HUDEP-2 (cell line): ENCODE data around the gene KCNQ1.
A peak's percentile ranks its signal among the peaks of the same experiment; 100 is the strongest.

Experiments used
- DNase-seq, 76 experiments: peaks; one replicate each; lab custom pipeline; 2025; ENCODE audit not compliant: unreplicated experiment in 76 of 76; lab: John Stamatoyannopoulos, UW

KCNQ1 gene

DNA sequence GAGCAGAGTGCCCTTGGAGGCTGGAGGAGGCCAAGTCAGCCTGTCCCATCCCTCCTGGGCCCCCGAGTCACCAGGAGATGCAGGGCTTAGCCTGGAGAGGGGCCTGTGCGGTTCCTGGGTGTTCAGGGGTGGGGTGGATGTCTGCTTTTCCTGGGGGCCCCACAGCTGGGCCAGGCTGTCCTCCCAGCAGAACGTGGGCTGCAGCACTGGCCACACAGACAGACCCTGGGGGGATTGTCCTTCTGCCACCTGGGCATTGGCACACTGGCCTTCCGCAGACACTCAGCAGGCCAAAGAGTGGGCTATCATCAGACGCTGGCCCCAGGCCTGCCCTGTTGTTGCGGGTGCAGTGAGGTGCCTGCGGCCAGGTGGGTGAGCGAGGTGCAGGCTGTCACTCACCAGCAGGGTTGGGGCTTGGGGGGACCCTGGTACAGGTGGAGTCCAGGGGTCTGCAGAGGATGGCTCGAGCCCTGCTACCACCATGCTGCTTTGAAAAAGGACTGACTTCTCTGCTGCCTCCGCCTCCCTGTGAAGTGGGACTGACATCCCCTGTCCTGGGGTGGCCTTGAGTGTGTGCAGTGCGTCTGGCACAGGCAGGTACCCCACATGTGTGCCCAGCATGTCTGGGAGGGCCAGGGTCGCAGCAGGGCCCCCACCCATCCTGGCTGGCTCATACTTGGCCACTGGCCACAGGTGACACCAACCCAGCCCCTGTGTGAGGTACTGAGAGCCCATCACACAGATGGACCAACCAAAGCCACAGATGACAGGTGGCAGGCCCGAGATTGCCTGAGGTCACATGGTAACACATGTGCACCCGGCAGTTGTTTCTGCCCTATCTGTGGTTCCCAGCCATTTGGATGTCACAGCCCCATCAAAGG lies 294.0 kb downstream of the KCNQ1 start:
- DNase-seq = peak in 7 of 76 experiments; percentile 2 to 20 (median 10)

DNA sequence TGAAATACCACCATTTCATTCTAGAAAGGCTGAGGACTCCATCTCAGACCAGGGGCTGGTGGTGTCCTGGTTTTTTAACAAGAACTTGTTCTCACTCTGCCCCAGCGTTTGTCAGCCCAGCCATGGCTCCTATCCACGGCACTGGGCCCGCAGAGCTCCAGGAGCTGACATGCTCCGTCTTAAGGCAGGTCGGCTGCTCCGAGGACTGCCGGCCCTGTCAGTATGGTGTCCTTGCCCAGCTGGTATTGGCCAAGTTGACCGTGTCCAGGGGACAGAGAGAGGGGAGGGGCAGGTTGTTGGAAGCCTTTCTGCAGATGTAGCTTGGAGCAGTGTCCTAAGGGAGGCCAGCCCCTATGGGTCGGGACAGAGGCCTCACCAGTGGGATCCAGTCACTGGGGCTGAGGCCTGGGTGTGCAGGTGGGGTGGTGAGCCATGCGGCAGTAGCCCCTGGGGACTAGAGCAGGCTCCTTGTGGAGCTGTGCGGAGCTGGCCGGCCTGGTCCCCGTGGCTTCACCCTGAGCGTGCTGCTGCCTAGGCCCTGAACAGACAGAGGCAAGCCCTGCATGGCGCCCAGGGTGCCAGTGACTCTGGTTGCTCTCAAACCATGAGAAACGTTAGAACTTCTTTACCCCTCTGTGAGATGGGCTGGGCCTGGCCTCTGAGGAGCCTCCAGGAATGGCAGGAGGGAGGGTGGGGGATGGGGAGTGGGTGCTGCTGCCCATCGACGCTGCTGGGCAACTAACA lies 294.9 kb downstream of the KCNQ1 start:
- no peak for DNase-seq

DNA sequence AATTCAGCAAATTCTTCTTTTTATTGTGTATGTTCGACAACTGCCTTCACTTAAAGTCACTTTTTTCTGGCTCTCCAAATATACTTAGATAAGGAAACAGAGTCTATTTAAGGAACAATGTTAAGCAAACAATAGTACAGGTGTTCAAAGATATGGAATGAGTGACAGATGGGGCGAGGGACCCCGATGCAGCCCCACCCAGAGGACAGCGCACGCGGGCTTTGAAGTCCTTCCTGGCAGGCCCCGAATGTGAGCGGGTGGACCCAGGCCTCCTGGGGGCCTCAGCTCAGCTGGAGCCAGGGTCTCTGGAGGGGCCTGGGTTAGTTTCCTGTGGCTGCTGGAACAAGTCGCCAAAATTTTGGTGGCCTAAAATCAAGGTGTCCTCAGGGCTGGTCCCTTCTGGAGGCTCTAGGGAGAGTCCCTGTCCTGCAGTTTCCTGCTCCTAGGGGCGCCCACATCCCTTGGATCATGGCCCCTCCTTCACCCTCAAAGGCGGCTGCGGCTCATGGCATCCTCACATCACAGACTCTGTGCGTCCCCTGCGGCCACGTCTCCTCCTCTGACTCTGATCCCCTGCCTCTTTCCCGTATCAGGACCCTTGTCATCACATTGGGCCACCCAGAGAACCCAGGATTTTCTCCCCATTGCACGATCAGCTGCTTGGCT lies 295.6 kb downstream of the KCNQ1 start:
- DNase-seq = no peak

- no peak for DNase-seq
These were observed 296.2 kb downstream of the KCNQ1 start for GRCh38 chr11:2741006-2741376.

DNA sequence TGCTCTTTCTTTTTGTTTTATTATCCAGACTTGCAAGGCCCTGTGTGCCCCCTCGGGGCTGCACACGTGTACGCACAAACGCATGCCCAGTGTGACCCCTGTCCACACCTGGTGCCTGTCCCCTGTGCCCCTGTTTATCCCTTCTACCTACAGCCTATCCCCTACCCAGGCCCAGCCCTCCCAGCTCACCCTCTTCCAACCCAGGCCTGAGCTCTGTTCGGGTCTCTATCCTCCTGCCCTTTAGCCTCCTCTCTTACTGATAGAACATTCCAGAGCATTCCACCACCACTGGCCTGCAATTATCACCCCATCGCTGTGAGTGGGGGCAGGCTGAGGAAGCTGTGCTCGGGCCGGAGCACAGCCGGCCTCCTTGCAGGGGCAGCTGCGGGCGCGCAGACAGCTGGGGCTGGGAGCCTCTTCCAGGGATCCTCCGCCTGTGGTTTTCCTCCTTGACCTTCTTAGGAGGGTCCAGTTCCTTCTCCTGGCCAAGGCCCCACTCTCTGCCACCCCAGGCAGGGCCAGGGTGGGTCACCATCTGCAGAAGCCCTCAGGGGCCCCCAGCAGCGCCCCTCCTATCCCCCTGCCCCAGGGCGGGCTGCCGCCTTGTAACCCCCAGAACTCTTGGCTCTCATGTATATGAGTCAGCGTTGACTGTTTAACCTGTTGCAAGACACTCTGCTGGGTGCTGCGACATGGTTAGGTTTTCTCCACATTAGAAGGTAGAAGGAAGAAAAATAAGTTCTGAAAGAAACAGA lies 296.7 kb downstream of the KCNQ1 start:
- no peak for DNase-seq

GRCh38 chr11:2742201-2742600 lies 297.4 kb downstream of the KCNQ1 start:
- no peak for DNase-seq

DNA sequence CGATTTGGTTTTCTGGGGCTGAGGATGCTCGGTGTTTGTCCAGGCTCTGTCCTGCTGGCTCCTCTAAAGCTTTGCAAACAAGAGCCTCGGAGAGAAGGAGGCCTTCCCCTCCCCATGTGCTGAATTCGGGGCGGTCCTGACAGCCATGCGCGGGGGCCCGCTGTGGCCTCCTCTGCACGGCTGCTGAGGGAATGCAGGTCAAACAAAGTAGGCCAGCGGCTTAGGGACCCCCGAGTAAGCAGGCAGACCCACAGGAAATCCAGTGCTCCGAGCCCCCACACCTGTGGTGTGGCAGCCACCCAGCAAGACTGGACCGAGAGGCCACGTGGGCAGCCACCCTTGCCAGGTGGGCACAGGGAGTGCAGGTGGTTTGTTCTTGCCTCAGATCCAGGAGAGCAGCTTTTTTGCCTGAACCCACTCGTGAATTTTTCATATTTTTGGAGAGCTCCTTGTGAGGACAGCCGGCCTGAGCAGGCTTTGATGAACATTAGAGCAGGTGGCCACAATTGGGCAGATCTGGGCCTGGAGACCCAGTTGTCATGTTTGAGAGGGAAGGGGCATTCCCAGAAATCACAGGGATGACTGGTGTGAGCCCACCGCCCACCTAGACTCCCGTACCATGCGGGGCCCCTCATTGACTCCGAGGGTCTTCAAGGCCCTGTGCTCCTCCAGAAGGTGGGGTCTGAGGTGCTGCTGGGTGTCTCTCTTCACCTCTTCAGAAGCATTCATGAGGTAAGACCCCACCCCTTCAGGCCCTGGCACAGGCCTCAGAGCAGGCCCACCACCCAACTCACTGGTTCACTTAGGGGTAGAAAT lies 298.0 kb downstream of the KCNQ1 start:
- no peak for DNase-seq

- DNase-seq = no peak
These were observed 298.8 kb downstream of the KCNQ1 start for GRCh38 chr11:2743427-2744110.

- no peak for DNase-seq
These were observed 299.4 kb downstream of the KCNQ1 start for GRCh38 chr11:2744166-2744565.

GRCh38 chr11:2745511-2745910 lies 300.7 kb downstream of the KCNQ1 start:
- no peak for DNase-seq

GRCh38 chr11:2746401-2747247 lies 301.8 kb downstream of the KCNQ1 start:
- DNase-seq = no peak

DNA sequence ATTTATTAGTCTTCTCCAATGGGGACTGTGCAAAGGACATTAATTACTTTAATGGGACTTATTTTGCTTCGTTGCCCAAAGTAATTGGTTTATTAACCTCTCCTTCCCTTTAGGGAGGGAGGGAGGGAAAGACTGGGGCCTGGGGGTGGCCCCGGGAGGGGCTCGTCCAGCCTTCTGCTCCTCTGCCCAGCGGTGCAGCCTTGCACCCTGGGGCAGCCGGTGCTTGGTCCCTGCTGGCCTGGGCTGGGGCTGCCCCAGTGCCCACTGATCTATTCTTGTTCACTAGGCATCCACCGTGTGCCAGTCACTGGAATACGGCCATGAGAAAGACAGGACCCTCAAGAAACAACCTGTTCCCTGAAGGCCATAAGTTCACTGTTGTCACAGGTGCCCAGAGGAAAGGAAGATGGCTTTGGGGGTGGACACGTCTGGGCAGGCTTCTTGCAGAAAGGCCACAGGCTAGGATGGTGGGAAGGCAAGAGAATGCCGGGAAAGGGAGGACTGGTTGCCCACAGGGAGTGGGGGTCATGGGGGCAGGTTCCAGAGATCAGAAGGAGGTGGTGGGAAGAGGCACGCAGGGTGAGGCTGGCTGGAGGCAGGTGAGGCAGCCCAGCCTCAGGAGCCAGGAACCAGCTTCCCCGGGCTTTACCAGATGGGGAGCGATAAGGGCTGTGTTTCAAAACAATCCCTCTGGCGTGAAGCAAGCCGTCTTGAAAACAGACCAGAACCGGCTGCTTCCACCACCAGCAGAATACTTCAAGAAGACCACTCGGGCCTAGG lies 302.6 kb downstream of the KCNQ1 start:
- no peak for DNase-seq

- DNase-seq = no peak
These were observed 303.4 kb downstream of the KCNQ1 start for GRCh38 chr11:2748061-2748813.

GRCh38 chr11:2748814-2749554 lies 304.2 kb downstream of the KCNQ1 start:
- DNase-seq = no peak

- no peak for DNase-seq
These were observed 305.4 kb downstream of the KCNQ1 start for GRCh38 chr11:2750101-2750681.
